ENCODE results near the gene PHIP. TPM values are rescaled to one million over a fixed set of nuclear protein-coding genes. Genes with fewer than 3 reads are reported as not detected.

The PHIP gene
- total RNA-seq, 4 donors from 2014 or later = 17.1 to 38.5 (median 25.7) TPM

- TF ChIP-seq CTCF (IDR thresholded peaks at IDR 0.05) (no peak), POLR2A (IDR thresholded peaks at IDR 0.05) (no peak), EP300 (IDR thresholded peaks at IDR 0.05) (no peak)
- 63% methylated on average over 1 of the region's 1 CpG for WGBS
Observed at GRCh38 chr6:79084693-79085092, 6.6 kb upstream of the PHIP start.

GRCh38 chr6:79082304-79082703, 4.2 kb upstream of the PHIP start:
- Histone ChIP-seq H3K27me3 (no peaks in the 10 kb centered on the region), H3K4me1 (peaks cover 10% of the 10 kb centered on the region), H3K36me3 (no peaks in the 10 kb centered on the region), H3K27ac (no peak overlapping the region), H3K9me3 (no peaks in the 10 kb centered on the region), H3K4me3 (no peak overlapping the region)
- 82% methylated on average over 1 of the region's 1 CpG for WGBS
- TF ChIP-seq CTCF (IDR thresholded peaks at IDR 0.05) (no peak), EP300 (IDR thresholded peaks at IDR 0.05) (no peak), POLR2AphosphoS5 (IDR thresholded peaks at IDR 0.05) (no peak), POLR2A (IDR thresholded peaks at IDR 0.05) (no peak)
- no peak for DNase-seq (ENCODE audit: low spot score in 2 of 2)

More at GRCh38 chr6:79084693-79085092, 6.6 kb upstream of the PHIP start:
- DNase-seq (ENCODE audit: low spot score in 2 of 2) = no peak
- Histone ChIP-seq H3K27ac (no peak overlapping the region), H3K4me1 (peaks cover 3% of the 10 kb centered on the region), H3K9me3 (no peaks in the 10 kb centered on the region), H3K36me3 (no peaks in the 10 kb centered on the region), H3K27me3 (no peaks in the 10 kb centered on the region), H3K4me3 (no peak overlapping the region)

DNA sequence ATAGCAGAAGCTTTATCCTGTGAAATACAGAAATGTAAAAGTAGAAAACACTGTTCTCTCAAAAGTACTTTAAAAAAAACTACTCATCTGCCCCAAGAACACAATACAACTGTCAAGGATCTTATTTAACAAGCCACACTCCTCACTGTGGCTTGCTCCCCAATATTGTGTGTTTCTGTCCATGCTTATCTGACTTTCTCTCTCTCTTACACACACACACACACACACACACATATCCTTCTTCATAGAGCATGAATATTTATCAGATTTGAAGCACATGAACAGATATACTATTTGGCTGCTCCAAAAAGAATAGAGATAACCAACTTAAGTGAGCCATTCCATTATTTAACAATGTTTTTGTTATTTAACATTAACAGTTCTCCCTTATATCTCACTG, 3.6 kb upstream of the PHIP start:
- DNase-seq (ENCODE audit: low spot score in 2 of 2) = no peak
- Histone ChIP-seq H3K4me3 (no peak overlapping the region), H3K36me3 (no peaks in the 10 kb centered on the region), H3K9me3 (no peaks in the 10 kb centered on the region), H3K27me3 (no peaks in the 10 kb centered on the region), H3K27ac (no peak overlapping the region), H3K4me1 (peaks cover 10% of the 10 kb centered on the region)
- no peak for TF ChIP-seq POLR2A (IDR thresholded peaks at IDR 0.05)
- no peak for TF ChIP-seq POLR2AphosphoS5 (IDR thresholded peaks at IDR 0.05)
- TF ChIP-seq EP300 (IDR thresholded peaks at IDR 0.05) = no peak
- TF ChIP-seq CTCF (IDR thresholded peaks at IDR 0.05) = no peak

- 50% methylated on average over 2 of the region's 2 CpGs for WGBS
- Histone ChIP-seq H3K4me3 (peak overlapping the region; percentile 87), H3K27me3 (no peaks in the 10 kb centered on the region), H3K27ac (no peak overlapping the region), H3K9me3 (no peaks in the 10 kb centered on the region), H3K36me3 (no peaks in the 10 kb centered on the region), H3K4me1 (peaks cover 30% of the 10 kb centered on the region)
- DNase-seq (ENCODE audit: low spot score in 2 of 2) = no peak
- TF ChIP-seq POLR2AphosphoS5 (IDR thresholded peaks at IDR 0.05) (no peak), CTCF (IDR thresholded peaks at IDR 0.05) (no peak), POLR2A (IDR thresholded peaks at IDR 0.05) (no peak), EP300 (IDR thresholded peaks at IDR 0.05) (no peak)
Observed at GRCh38 chr6:79079561-79080041, 1.5 kb upstream of the PHIP start.

GRCh38 chr6:79077715-79078074, 359 bp downstream of the PHIP start:
- 0% methylated on average over 8 of the region's 49 CpGs for WGBS
- no peak for DNase-seq (ENCODE audit: low spot score in 2 of 2)

More at GRCh38 chr6:79077715-79078074, 359 bp downstream of the PHIP start:
- Histone ChIP-seq H3K4me1 (peaks cover 38% of the 10 kb centered on the region), H3K36me3 (no peaks in the 10 kb centered on the region), H3K27ac (peak overlapping the region; percentile 99), H3K27me3 (no peaks in the 10 kb centered on the region), H3K4me3 (peak overlapping the region; percentile 87), H3K9me3 (no peaks in the 10 kb centered on the region)
- TF ChIP-seq POLR2AphosphoS5 (IDR thresholded peaks at IDR 0.05) = no peak

Data from suprapubic skin (tissue), 4 donors.